GM23338 (cell line): ENCODE results near the gene CLEC18B. TPM values are rescaled to one million over a fixed set of nuclear protein-coding genes. Genes with fewer than 3 reads are reported as not detected.

Experiments
- ATAC-seq: fragments of 200-7000 bp; cut with Tn5 transposase; 3 replicates; pipeline ENCODE4 v1.9.1; 2020
- DNase-seq: peaks from one replicate; pipeline ENCODE4 v3.0.0-alpha.2; 2015; ENCODE audit warnings: low spot score
- H2AFZ ChIP-seq: fragments of 200-600 bp; sonication (generic); 2 replicates; pipeline ENCODE4 v1.8.0; 2016; ENCODE audit warnings: antibody characterized with exemption, mild to moderate bottlenecking, moderate library complexity
- H3F3A ChIP-seq: fragments of 200-600 bp; sonication (generic); replicated peaks from 2 replicates; pipeline ENCODE4 v1.8.0; 2017; ENCODE audit warnings: antibody characterized with exemption, mixed run types, low read depth
- H3K27ac ChIP-seq: fragments of 200-600 bp; sonication (generic); 2 replicates; pipeline ENCODE4 v1.6.1; 2016; ENCODE audit warnings: low read depth
- H3K27me3 ChIP-seq: fragments of 200-600 bp; sonication (generic); 2 replicates; pipeline ENCODE4 v1.8.0; 2016; ENCODE audit warnings: mild to moderate bottlenecking, mixed run types, moderate library complexity; ENCODE audit not compliant: insufficient read depth
- H3K36me3 ChIP-seq: fragments of 200-600 bp; sonication (generic); 2 replicates; pipeline ENCODE4 v1.8.0; 2016; ENCODE audit warnings: mild to moderate bottlenecking; ENCODE audit not compliant: insufficient read depth
- H3K4me1 ChIP-seq: fragments of 200-600 bp; sonication (generic); 2 replicates; pipeline ENCODE4 v1.8.0; 2016; ENCODE audit warnings: mild to moderate bottlenecking, moderate library complexity; ENCODE audit not compliant: insufficient read depth
- H3K4me2 ChIP-seq: fragments of 200-600 bp; sonication (generic); 2 replicates; pipeline ENCODE4 v1.7.1; 2017; ENCODE audit warnings: mixed run types
- H3K4me3 ChIP-seq: fragments of 200-600 bp; sonication (generic); 2 replicates; pipeline ENCODE4 v1.6.1; 2016; ENCODE audit warnings: mixed run types
- H3K79me2 ChIP-seq: fragments of 200-600 bp; sonication (generic); replicated peaks from 2 replicates; pipeline ENCODE4 v1.8.0; 2017; ENCODE audit warnings: mild to moderate bottlenecking; ENCODE audit not compliant: insufficient read depth
- H3K9me2 ChIP-seq: fragments of 200-600 bp; sonication (generic); 2 replicates; pipeline ENCODE4 v1.8.0; 2017; ENCODE audit not compliant: insufficient read depth
- H4K20me1 ChIP-seq: fragments of 200-600 bp; sonication (generic); replicated peaks from 2 replicates; pipeline ENCODE4 v1.8.0; 2017; ENCODE audit warnings: mild to moderate bottlenecking; ENCODE audit not compliant: insufficient read depth
- H3K27ac Mint-ChIP-seq: 2 replicates; pipeline ENCODE4 v1.8.0; 2020; ENCODE audit warnings: inconsistent platforms, mild to moderate bottlenecking, moderate library complexity, mixed read lengths
- H3K27me3 Mint-ChIP-seq: 3 replicates; pipeline ENCODE4 v1.8.0; 2022; ENCODE audit warnings: low read depth, mild to moderate bottlenecking, moderate library complexity, mixed read lengths, inconsistent platforms; ENCODE audit not compliant: insufficient read depth, poor library complexity
- H3K36me3 Mint-ChIP-seq: 3 replicates; pipeline ENCODE4 v1.8.0; 2021; ENCODE audit warnings: low read depth, mild to moderate bottlenecking, inconsistent platforms, moderate library complexity, mixed read lengths
- H3K4me1 Mint-ChIP-seq: 3 replicates; pipeline ENCODE4 v1.8.0; 2020; ENCODE audit warnings: mild to moderate bottlenecking, inconsistent platforms, mixed read lengths
- H3K4me3 Mint-ChIP-seq: 3 replicates; pipeline ENCODE4 v1.8.0; 2021; ENCODE audit warnings: moderate library complexity, mild to moderate bottlenecking, inconsistent platforms, mixed read lengths
- H3K9me3 Mint-ChIP-seq: 3 replicates; pipeline ENCODE4 v1.8.0; 2020; ENCODE audit warnings: moderate library complexity, mild to moderate bottlenecking, inconsistent platforms, mixed read lengths
- CREB1 ChIP-seq: fragments of 250-450 bp; sonication (Bioruptor Pico); IDR thresholded peaks from 2 replicates; pipeline ENCODE4 v1.5.0; 2020; ENCODE audit warnings: low read depth, mild to moderate bottlenecking, moderate library complexity
- CTCF ChIP-seq, 2 experiments: fragments of 200-600 bp in 1 of 2; sonication (generic) in 1 of 2; conservative IDR thresholded peaks; 2 replicates each; pipeline versions ENCODE4 v1.5.1 to v1.6.1; 2016 to 2017; ENCODE audit warnings: antibody characterized with exemption in 2 of 2, low read depth in 2 of 2, mild to moderate bottlenecking in 2 of 2, moderate library complexity in 1 of 2
- EZH2 ChIP-seq: fragments of 200-600 bp; sonication (generic); IDR thresholded peaks from one replicate; pipeline ENCODE4 v1.8.0; 2017; ENCODE audit warnings: antibody characterized with exemption, mild to moderate bottlenecking, low read depth; ENCODE audit not compliant: unreplicated experiment
- EZH2phosphoT487 ChIP-seq: fragments of 200-600 bp; sonication (generic); IDR thresholded peaks from one replicate; pipeline ENCODE4 v1.8.1; 2018; ENCODE audit warnings: antibody characterized with exemption; ENCODE audit not compliant: unreplicated experiment
- JUNB ChIP-seq: IDR thresholded peaks from one replicate; pipeline ENCODE4 v1.6.1; 2016; ENCODE audit warnings: antibody characterized with exemption; ENCODE audit not compliant: unreplicated experiment
- NANOG ChIP-seq: IDR thresholded peaks from 2 replicates; pipeline ENCODE4 v1.6.1; 2016; ENCODE audit warnings: antibody characterized with exemption, borderline replicate concordance
- POLR2AphosphoS5 ChIP-seq: IDR thresholded peaks from 2 replicates; pipeline ENCODE4 v1.6.1; 2016; ENCODE audit warnings: antibody characterized with exemption, low read depth
- REST ChIP-seq: IDR thresholded peaks from one replicate; pipeline ENCODE4 v1.6.1; 2018; ENCODE audit warnings: antibody characterized with exemption; ENCODE audit not compliant: unreplicated experiment
- STAT1 ChIP-seq: IDR thresholded peaks from one replicate; pipeline ENCODE4 v1.6.1; 2016; ENCODE audit warnings: antibody characterized with exemption; ENCODE audit not compliant: unreplicated experiment
- ZNF114 ChIP-seq: fragments of 250-450 bp; sonication (Bioruptor Pico); IDR thresholded peaks from 2 replicates; pipeline ENCODE4 v1.5.0; 2020; ENCODE audit warnings: mild to moderate bottlenecking, moderate library complexity
- ZNF331 ChIP-seq: fragments of 250-450 bp; sonication (Bioruptor Pico); IDR thresholded peaks from 2 replicates; pipeline ENCODE4 v1.5.0; 2020; ENCODE audit warnings: low read depth, mild to moderate bottlenecking, moderate library complexity
- polyA plus RNA-seq: library from polyadenylated mRNA; unstranded; fragments of >200 nt; fragmentation: Nextera tagmentation; extraction: Ambion mirVana; gene quantifications from 2 replicates; pipeline ENCODE4 v1.2.1, GENCODE V29; 2016
- total RNA-seq: library from RNA; depleted of rRNA; stranded (reverse); fragments of >200 nt; shearing (Covaris generic); gene quantifications from 2 replicates; pipeline ENCODE4 v1.2.3, GENCODE V29; 2014
- TF ChIP-seq, protein P1 (sequence below): IDR thresholded peaks from 2 replicates; pipeline ENCODE4 v1.6.1; 2016; ENCODE audit warnings: antibody characterized with exemption
- TF ChIP-seq, protein P2 (sequence below): fragments of 250-450 bp; sonication (Bioruptor Pico); IDR thresholded peaks from 2 replicates; pipeline ENCODE4 v1.5.0; 2020; ENCODE audit warnings: mild to moderate bottlenecking, moderate library complexity

CLEC18B gene
- total and polyA plus RNA-seq, 2 experiments from 2014 or later: 0.23 TPM; not detected in 1

DNA sequence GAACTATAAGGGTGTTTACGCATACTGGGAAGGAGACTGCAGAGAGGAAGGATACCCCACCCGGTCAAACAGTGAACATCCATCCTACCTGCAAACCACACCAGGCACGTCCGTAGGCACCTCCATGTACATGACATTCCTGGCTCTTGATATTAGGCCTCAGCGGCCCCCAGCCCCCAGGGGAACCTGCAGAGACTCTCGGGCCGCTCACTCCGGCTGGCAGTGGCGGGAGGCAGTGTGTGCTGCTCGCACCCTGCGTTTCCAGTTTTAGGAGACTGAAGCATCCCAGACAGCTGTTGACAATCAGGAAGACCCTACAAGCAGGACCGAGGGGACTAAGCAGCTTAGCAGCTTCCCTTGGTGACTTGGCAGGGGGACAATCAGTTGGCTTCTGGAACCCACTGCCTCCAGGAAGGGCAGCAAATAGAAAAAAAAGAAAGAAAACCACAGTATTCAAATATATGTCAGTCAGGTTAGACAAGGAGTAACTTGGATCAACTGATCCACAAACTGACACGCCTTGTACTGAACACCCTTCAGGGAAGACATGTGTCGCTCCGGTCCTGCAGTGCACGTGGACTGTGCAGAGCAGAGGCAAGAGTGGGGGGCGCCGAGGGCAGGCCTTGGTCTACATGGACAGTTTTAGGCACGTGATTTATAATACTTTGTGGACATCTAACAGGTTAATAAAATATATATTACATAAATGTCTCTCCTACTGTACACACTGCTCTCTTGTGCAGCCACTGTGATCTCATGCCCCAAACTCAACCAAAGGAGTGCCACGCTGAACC is 29.9 kb upstream of the CLEC18B start:
- Histone ChIP-seq H3K27me3 (no peaks in the 10 kb centered on the region), H3F3A (no peaks in the 10 kb centered on the region), H3K4me1 (no peaks in the 10 kb centered on the region), H2AFZ (no peak overlapping the region), H3K9me2 (no peaks in the 10 kb centered on the region), H4K20me1 (peaks cover 6% of the 10 kb centered on the region; the same call in 1 of the 2 replicates), H3K79me2 (no peaks in the 10 kb centered on the region), H3K4me3 (no peak overlapping the region), H3K36me3 (peaks cover 29% of the 10 kb centered on the region), H3K27ac (no peak overlapping the region), H3K4me2 (no peak overlapping the region)
- H3K27me3 Mint-ChIP-seq: peaks cover 14% of the 10 kb centered on the region
- H3K36me3 Mint-ChIP-seq: peaks cover 49% of the 10 kb centered on the region
- no peak overlapping the region for H3K27ac Mint-ChIP-seq
- TF ChIP-seq STAT1 (no peak), ZNF114 (CRISPR knock-in tag) (no peak), CREB1 (no peak), ZNF331 (CRISPR knock-in tag) (no peak), JUNB (no peak), EZH2phosphoT487 (no peak), EZH2 (no peak), NANOG (no peak), REST (no peak), CTCF (conservative IDR thresholded peaks at IDR 0.05; ENCODE audit: low read depth in 2 of 2) (no peak), POLR2AphosphoS5 (no peak)
- TF ChIP-seq, protein P1, sequence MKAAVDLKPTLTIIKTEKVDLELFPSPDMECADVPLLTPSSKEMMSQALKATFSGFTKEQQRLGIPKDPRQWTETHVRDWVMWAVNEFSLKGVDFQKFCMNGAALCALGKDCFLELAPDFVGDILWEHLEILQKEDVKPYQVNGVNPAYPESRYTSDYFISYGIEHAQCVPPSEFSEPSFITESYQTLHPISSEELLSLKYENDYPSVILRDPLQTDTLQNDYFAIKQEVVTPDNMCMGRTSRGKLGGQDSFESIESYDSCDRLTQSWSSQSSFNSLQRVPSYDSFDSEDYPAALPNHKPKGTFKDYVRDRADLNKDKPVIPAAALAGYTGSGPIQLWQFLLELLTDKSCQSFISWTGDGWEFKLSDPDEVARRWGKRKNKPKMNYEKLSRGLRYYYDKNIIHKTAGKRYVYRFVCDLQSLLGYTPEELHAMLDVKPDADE: no peak
- TF ChIP-seq, protein P2, sequence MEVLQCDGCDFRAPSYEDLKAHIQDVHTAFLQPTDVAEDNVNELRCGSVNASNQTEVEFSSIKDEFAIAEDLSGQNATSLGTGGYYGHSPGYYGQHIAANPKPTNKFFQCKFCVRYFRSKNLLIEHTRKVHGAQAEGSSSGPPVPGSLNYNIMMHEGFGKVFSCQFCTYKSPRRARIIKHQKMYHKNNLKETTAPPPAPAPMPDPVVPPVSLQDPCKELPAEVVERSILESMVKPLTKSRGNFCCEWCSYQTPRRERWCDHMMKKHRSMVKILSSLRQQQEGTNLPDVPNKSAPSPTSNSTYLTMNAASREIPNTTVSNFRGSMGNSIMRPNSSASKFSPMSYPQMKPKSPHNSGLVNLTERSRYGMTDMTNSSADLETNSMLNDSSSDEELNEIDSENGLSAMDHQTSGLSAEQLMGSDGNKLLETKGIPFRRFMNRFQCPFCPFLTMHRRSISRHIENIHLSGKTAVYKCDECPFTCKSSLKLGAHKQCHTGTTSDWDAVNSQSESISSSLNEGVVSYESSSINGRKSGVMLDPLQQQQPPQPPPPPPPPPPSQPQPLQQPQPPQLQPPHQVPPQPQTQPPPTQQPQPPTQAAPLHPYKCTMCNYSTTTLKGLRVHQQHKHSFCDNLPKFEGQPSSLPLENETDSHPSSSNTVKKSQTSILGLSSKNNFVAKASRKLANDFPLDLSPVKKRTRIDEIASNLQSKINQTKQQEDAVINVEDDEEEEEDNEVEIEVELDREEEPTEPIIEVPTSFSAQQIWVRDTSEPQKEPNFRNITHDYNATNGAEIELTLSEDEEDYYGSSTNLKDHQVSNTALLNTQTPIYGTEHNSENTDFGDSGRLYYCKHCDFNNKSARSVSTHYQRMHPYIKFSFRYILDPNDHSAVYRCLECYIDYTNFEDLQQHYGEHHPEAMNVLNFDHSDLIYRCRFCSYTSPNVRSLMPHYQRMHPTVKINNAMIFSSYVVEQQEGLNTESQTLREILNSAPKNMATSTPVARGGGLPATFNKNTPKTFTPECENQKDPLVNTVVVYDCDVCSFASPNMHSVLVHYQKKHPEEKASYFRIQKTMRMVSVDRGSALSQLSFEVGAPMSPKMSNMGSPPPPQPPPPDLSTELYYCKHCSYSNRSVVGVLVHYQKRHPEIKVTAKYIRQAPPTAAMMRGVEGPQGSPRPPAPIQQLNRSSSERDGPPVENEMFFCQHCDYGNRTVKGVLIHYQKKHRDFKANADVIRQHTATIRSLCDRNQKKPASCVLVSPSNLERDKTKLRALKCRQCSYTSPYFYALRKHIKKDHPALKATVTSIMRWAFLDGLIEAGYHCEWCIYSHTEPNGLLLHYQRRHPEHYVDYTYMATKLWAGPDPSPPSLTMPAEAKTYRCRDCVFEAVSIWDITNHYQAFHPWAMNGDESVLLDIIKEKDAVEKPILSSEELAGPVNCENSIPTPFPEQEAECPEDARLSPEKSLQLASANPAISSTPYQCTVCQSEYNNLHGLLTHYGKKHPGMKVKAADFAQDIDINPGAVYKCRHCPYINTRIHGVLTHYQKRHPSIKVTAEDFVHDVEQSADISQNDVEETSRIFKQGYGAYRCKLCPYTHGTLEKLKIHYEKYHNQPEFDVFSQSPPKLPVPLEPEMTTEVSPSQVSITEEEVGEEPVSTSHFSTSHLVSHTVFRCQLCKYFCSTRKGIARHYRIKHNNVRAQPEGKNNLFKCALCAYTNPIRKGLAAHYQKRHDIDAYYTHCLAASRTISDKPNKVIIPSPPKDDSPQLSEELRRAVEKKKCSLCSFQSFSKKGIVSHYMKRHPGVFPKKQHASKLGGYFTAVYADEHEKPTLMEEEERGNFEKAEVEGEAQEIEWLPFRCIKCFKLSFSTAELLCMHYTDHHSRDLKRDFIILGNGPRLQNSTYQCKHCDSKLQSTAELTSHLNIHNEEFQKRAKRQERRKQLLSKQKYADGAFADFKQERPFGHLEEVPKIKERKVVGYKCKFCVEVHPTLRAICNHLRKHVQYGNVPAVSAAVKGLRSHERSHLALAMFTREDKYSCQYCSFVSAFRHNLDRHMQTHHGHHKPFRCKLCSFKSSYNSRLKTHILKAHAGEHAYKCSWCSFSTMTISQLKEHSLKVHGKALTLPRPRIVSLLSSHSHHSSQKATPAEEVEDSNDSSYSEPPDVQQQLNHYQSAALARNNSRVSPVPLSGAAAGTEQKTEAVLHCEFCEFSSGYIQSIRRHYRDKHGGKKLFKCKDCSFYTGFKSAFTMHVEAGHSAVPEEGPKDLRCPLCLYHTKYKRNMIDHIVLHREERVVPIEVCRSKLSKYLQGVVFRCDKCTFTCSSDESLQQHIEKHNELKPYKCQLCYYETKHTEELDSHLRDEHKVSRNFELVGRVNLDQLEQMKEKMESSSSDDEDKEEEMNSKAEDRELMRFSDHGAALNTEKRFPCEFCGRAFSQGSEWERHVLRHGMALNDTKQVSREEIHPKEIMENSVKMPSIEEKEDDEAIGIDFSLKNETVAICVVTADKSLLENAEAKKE (CRISPR knock-in tag): no peak
- DNase-seq (no peak), ATAC-seq (no peak)
- no peaks in the 10 kb centered on the region for H3K9me3 Mint-ChIP-seq
- H3K4me1 Mint-ChIP-seq: peaks cover 9% of the 10 kb centered on the region; the same call in 2 of the 3 replicates
- H3K4me3 Mint-ChIP-seq: no peak overlapping the region
